Neural progenitor cell (in vitro differentiated cells): ENCODE measurements around the gene MUCL3. TPM values are rescaled to one million over a fixed set of nuclear protein-coding genes. Genes with fewer than 3 reads are reported as not detected.

Experiments
- DNase-seq: peaks from one replicate; pipeline ENCODE4 v3.0.0-alpha.2; 2016; ENCODE audit warnings: low spot score
- H2AFZ ChIP-seq: fragments of 200-600 bp; sonication (generic); replicated peaks from 2 replicates; pipeline ENCODE4 v1.6.1; 2016; ENCODE audit warnings: antibody characterized with exemption
- H3F3A ChIP-seq: fragments of 200-600 bp; sonication (generic); 2 replicates; pipeline ENCODE4 v1.6.1; 2016; ENCODE audit warnings: antibody characterized with exemption, low read depth
- H3K27ac ChIP-seq: fragments of 200-600 bp; sonication (generic); 2 replicates; pipeline ENCODE4 v1.5.1; 2016; ENCODE audit warnings: mild to moderate bottlenecking
- H3K27me3 ChIP-seq: fragments of 200-600 bp; sonication (generic); 2 replicates; pipeline ENCODE4 v1.6.1; 2016; ENCODE audit warnings: mild to moderate bottlenecking, moderate library complexity
- H3K36me3 ChIP-seq: fragments of 200-600 bp; sonication (generic); 2 replicates; pipeline ENCODE4 v1.5.1; 2016
- H3K4me1 ChIP-seq: fragments of 200-600 bp; sonication (generic); 2 replicates; pipeline ENCODE4 v1.6.1; 2016; ENCODE audit warnings: mixed run types
- H3K4me2 ChIP-seq: fragments of 200-600 bp; sonication (generic); 2 replicates; pipeline ENCODE4 v1.6.1; 2016
- H3K4me3 ChIP-seq: fragments of 200-600 bp; sonication (generic); 2 replicates; pipeline ENCODE4 v1.5.1; 2016
- H3K79me2 ChIP-seq: fragments of 200-600 bp; sonication (generic); 2 replicates; pipeline ENCODE4 v1.6.1; 2016; ENCODE audit warnings: low read depth
- H3K9ac ChIP-seq: fragments of 200-600 bp; sonication (generic); 2 replicates; pipeline ENCODE4 v1.6.1; 2016
- H3K9me3 ChIP-seq: fragments of 200-600 bp; sonication (generic); 2 replicates; pipeline ENCODE4 v1.5.1; 2016; ENCODE audit warnings: low read depth
- H4K20me1 ChIP-seq: fragments of 200-600 bp; sonication (generic); 2 replicates; pipeline ENCODE4 v1.6.1; 2016; ENCODE audit warnings: low read depth
- H3K27ac Mint-ChIP-seq: 3 replicates; pipeline ENCODE4 v1.8.0; 2021; ENCODE audit warnings: mixed read lengths
- H3K27me3 Mint-ChIP-seq: 2 replicates; pipeline ENCODE4 v1.8.0; 2022; ENCODE audit warnings: low read depth, mild to moderate bottlenecking, inconsistent platforms, moderate library complexity, mixed read lengths; ENCODE audit not compliant: insufficient read depth
- H3K36me3 Mint-ChIP-seq: 3 replicates; pipeline ENCODE4 v1.8.0; 2021; ENCODE audit warnings: mixed read lengths
- H3K4me1 Mint-ChIP-seq: 3 replicates; pipeline ENCODE4 v1.8.0; 2021; ENCODE audit warnings: mixed read lengths
- H3K4me3 Mint-ChIP-seq: 3 replicates; pipeline ENCODE4 v1.8.0; 2021; ENCODE audit warnings: mild to moderate bottlenecking, moderate library complexity, mixed read lengths
- H3K9me3 Mint-ChIP-seq: 3 replicates; pipeline ENCODE4 v1.8.0; 2020; ENCODE audit warnings: mixed read lengths
- EZH2 ChIP-seq: fragments of 200-600 bp; sonication (generic); IDR thresholded peaks from 2 replicates; pipeline ENCODE4 v1.6.1; 2017; ENCODE audit warnings: antibody characterized with exemption, mild to moderate bottlenecking, moderate library complexity
- EZH2phosphoT487 ChIP-seq: fragments of 200-600 bp; sonication (generic); IDR thresholded peaks from 2 replicates; pipeline ENCODE4 v1.6.1; 2017; ENCODE audit warnings: antibody characterized with exemption
- total RNA-seq: library from RNA; depleted of rRNA; stranded (reverse); fragments of >200 nt; gene quantifications from 2 replicates; pipeline ENCODE4 v1.2.3, GENCODE V29; 2015; ENCODE audit warnings: low replicate concordance
- TF ChIP-seq, protein P1 (sequence below): fragments of 200-600 bp; sonication (generic); IDR thresholded peaks from 2 replicates; pipeline ENCODE4 v1.5.1; 2017; ENCODE audit warnings: antibody characterized with exemption, mild to moderate bottlenecking

MUCL3 gene
- total RNA-seq, 1 donor from 2014 or later, result not detected

DNA sequence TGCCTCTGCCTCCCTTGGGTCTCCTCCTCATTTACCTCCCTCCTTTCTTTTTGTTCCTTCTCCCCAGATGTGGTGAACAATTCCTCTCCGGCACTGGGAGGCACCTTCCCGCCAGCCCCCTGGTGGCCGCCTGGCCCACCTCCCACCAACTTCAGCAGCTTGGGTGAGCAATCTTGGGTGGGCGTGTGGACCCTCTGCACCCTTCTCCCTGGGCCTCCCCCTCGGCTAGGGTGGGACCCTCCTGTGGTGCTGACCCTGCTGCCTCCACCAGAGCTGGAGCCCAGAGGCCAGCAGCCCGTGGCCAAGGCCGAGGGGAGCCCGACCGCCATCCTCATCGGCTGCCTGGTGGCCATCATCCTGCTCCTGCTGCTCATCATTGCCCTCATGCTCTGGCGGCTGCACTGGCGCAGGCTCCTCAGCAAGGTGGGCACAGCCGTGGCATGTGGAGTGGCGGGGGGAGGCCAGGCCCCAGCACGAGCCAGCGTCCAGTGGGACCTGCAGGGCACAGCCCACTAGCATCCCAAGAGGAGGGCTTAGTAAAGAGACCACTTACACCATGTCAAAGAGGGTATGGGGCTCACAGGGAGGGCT, 47.7 kb upstream of the MUCL3 start:
- peaks cover 77% of the 10 kb centered on the region for H4K20me1 ChIP-seq
- H3K4me1 ChIP-seq, result peaks cover 37% of the 10 kb centered on the region
- H3K27ac ChIP-seq, result no peak overlapping the region
- Mint-ChIP-seq H3K4me1 (peaks cover 21% of the 10 kb centered on the region), H3K27me3 (peaks cover 5% of the 10 kb centered on the region), H3K27ac (no peak overlapping the region), H3K9me3 (no peaks in the 10 kb centered on the region), H3K36me3 (peaks cover 39% of the 10 kb centered on the region), H3K4me3 (no peak overlapping the region)
- DNase-seq, result peak; percentile 17
- H3K9me3 ChIP-seq, result no peaks in the 10 kb centered on the region
- H3K9ac ChIP-seq, result no peak overlapping the region
- TF ChIP-seq EZH2, result no peak
- TF ChIP-seq, protein P1, sequence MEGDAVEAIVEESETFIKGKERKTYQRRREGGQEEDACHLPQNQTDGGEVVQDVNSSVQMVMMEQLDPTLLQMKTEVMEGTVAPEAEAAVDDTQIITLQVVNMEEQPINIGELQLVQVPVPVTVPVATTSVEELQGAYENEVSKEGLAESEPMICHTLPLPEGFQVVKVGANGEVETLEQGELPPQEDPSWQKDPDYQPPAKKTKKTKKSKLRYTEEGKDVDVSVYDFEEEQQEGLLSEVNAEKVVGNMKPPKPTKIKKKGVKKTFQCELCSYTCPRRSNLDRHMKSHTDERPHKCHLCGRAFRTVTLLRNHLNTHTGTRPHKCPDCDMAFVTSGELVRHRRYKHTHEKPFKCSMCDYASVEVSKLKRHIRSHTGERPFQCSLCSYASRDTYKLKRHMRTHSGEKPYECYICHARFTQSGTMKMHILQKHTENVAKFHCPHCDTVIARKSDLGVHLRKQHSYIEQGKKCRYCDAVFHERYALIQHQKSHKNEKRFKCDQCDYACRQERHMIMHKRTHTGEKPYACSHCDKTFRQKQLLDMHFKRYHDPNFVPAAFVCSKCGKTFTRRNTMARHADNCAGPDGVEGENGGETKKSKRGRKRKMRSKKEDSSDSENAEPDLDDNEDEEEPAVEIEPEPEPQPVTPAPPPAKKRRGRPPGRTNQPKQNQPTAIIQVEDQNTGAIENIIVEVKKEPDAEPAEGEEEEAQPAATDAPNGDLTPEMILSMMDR, result peak; percentile 48
- H3K4me3 ChIP-seq, result no peak overlapping the region
- H3K4me2 ChIP-seq, result no peak overlapping the region
- no peak overlapping the region for H2AFZ ChIP-seq
- H3F3A ChIP-seq, result peaks cover 14% of the 10 kb centered on the region
- H3K27me3 ChIP-seq, result no peaks in the 10 kb centered on the region
- peaks cover 55% of the 10 kb centered on the region for H3K79me2 ChIP-seq
- no peaks in the 10 kb centered on the region for H3K36me3 ChIP-seq

DNA sequence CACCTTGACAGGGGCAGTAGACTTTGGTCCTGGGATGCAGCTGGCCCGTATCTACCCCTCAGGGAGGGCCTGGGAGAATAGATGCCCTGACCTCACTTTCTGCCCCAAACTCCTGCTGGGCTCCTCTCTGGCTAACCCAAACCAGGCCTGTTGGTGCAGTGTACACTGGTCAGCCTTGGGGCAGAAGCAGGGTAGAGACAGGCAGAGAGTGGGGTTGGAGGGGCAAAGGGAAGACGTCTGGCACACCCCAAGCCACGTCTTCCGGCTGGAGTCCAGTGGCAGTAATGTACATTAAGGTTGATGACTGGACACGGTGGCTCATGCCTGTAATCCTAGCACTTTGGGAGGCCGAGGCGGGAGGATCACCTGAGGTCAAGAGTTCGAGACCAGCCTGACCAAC, 47.1 kb upstream of the MUCL3 start:
- no peak overlapping the region for H3K4me2 ChIP-seq
- H3K4me3 ChIP-seq, result no peak overlapping the region
- peaks cover 31% of the 10 kb centered on the region for H3K4me1 ChIP-seq
- no peaks in the 10 kb centered on the region for H3K9me3 Mint-ChIP-seq
- no peaks in the 10 kb centered on the region for H3K27me3 ChIP-seq
- H3K27me3 Mint-ChIP-seq, result peaks cover 4% of the 10 kb centered on the region
- H3K4me3 Mint-ChIP-seq, result no peak overlapping the region
- TF ChIP-seq EZH2 (no peak), EZH2phosphoT487 (no peak)
- TF ChIP-seq, protein P1, result no peak
- H3K9me3 ChIP-seq, result no peaks in the 10 kb centered on the region
- peaks cover 16% of the 10 kb centered on the region for H3F3A ChIP-seq
- no peak overlapping the region for H2AFZ ChIP-seq
- no peak overlapping the region for H3K27ac ChIP-seq
- no peak overlapping the region for H3K9ac ChIP-seq
- no peaks in the 10 kb centered on the region for H3K36me3 ChIP-seq
- peaks cover 49% of the 10 kb centered on the region for H3K79me2 ChIP-seq
- H3K4me1 Mint-ChIP-seq, result peaks cover 15% of the 10 kb centered on the region
- H3K36me3 Mint-ChIP-seq, result peaks cover 40% of the 10 kb centered on the region
- H4K20me1 ChIP-seq, result peaks cover 71% of the 10 kb centered on the region
- DNase-seq, result no peak
- no peak overlapping the region for H3K27ac Mint-ChIP-seq

DNA sequence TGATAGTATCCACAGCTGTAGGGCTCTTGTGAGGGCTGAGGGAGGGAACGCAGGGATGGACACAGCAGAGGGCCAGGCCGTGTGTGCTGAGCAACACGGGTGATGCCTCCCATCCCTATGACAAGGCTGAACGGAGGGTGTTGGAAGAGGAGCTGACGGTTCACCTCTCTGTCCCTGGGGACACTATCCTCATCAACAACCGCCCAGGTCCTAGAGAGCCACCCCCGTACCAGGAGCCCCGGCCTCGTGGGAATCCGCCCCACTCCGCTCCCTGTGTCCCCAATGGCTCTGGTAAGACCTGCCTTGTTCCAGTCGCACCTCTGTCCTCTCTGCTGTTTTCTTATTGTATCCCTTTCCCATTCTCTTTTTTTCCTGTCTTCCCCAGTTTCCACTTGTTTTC, 46.4 kb upstream of the MUCL3 start:
- peaks cover 64% of the 10 kb centered on the region for H4K20me1 ChIP-seq
- H3K27me3 ChIP-seq, result no peaks in the 10 kb centered on the region
- no peak overlapping the region for H3K4me3 ChIP-seq
- no peak for DNase-seq
- peaks cover 17% of the 10 kb centered on the region for H3F3A ChIP-seq
- no peaks in the 10 kb centered on the region for H3K36me3 ChIP-seq
- TF ChIP-seq EZH2phosphoT487 (no peak), EZH2 (no peak)
- TF ChIP-seq, protein P1, result no peak
- H3K9ac ChIP-seq, result no peak overlapping the region
- H3K27me3 Mint-ChIP-seq, result peaks cover 3% of the 10 kb centered on the region
- no peaks in the 10 kb centered on the region for H3K9me3 Mint-ChIP-seq
- no peak overlapping the region for H3K4me2 ChIP-seq
- peaks cover 42% of the 10 kb centered on the region for H3K79me2 ChIP-seq
- peaks cover 30% of the 10 kb centered on the region for H3K4me1 ChIP-seq
- no peak overlapping the region for H3K27ac ChIP-seq
- H3K27ac Mint-ChIP-seq, result no peak overlapping the region
- H3K4me1 Mint-ChIP-seq, result peaks cover 15% of the 10 kb centered on the region
- no peak overlapping the region for H2AFZ ChIP-seq
- H3K36me3 Mint-ChIP-seq, result peaks cover 41% of the 10 kb centered on the region
- H3K4me3 Mint-ChIP-seq, result no peak overlapping the region
- H3K9me3 ChIP-seq, result no peaks in the 10 kb centered on the region
